GM12801 (cell line): ENCODE measurements around the gene SEH1L.

Experiments
- CTCF ChIP-seq: IDR thresholded peaks from one replicate; pipeline ENCODE4 v1.5.1; 2011; ENCODE audit warnings: control low read depth; ENCODE audit not compliant: insufficient read length; ENCODE audit errors: extremely low read depth

Gene SEH1L

GRCh38 chr18:13014818-13015217 is 67.0 kb downstream of the SEH1L start:
- TF ChIP-seq CTCF: no peak

GRCh38 chr18:13017247-13017875 is 69.5 kb downstream of the SEH1L start:
- no peak for TF ChIP-seq CTCF

- no peak for TF ChIP-seq CTCF
Observed at GRCh38 chr18:13018374-13018773, 70.6 kb downstream of the SEH1L start.

GRCh38 chr18:13019301-13019700 is 71.5 kb downstream of the SEH1L start:
- TF ChIP-seq CTCF: no peak

- no peak for TF ChIP-seq CTCF
Observed at GRCh38 chr18:13022644-13023043, 74.8 kb downstream of the SEH1L start.

GRCh38 chr18:13025233-13025632 is 77.4 kb downstream of the SEH1L start:
- TF ChIP-seq CTCF: no peak

GRCh38 chr18:13026583-13027270 is 78.9 kb downstream of the SEH1L start:
- no peak for TF ChIP-seq CTCF
